GM12873 (cell line): ENCODE data around the gene LECT2.

ENCODE experiments used
- TF ChIP-seq, protein P1 (sequence below): IDR thresholded peaks from 2 replicates; pipeline ENCODE4 v1.5.1; 2012; ENCODE audit warnings: low read depth, mild to moderate bottlenecking, moderate library complexity, low read length, control low read depth; ENCODE audit not compliant: insufficient read depth; ENCODE audit errors: missing control alignments

Gene LECT2

DNA sequence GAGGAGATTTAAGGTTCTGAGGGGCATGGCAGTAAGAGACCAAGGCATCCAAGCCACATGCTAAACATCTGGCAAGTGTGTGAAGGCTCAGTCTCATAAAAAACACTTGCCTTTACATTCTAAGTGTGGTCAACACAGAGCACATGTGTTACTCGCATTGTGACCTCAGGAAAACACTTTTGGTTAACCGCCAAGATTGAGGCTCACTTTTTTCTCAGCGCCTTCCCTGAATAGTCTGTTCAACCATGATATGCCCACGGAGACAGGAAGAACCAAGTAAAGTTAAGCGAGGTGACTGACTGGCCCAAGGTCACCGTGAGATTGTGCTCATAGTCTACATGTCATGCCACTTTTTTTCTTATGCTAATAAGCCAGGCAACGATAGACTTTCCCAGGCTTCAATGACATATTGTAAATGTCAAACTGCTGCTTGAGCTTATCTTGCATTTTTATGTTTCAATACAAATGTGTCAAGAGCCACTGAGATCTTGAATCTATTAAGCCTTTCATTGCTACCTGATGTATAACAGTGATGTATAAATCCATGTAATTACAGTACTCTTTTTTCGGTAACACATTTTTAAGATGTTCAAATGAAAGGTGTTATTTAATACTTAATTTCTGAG lies 38.0 kb downstream of the LECT2 start:
- TF ChIP-seq, protein P1, sequence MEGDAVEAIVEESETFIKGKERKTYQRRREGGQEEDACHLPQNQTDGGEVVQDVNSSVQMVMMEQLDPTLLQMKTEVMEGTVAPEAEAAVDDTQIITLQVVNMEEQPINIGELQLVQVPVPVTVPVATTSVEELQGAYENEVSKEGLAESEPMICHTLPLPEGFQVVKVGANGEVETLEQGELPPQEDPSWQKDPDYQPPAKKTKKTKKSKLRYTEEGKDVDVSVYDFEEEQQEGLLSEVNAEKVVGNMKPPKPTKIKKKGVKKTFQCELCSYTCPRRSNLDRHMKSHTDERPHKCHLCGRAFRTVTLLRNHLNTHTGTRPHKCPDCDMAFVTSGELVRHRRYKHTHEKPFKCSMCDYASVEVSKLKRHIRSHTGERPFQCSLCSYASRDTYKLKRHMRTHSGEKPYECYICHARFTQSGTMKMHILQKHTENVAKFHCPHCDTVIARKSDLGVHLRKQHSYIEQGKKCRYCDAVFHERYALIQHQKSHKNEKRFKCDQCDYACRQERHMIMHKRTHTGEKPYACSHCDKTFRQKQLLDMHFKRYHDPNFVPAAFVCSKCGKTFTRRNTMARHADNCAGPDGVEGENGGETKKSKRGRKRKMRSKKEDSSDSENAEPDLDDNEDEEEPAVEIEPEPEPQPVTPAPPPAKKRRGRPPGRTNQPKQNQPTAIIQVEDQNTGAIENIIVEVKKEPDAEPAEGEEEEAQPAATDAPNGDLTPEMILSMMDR = no peak

DNA sequence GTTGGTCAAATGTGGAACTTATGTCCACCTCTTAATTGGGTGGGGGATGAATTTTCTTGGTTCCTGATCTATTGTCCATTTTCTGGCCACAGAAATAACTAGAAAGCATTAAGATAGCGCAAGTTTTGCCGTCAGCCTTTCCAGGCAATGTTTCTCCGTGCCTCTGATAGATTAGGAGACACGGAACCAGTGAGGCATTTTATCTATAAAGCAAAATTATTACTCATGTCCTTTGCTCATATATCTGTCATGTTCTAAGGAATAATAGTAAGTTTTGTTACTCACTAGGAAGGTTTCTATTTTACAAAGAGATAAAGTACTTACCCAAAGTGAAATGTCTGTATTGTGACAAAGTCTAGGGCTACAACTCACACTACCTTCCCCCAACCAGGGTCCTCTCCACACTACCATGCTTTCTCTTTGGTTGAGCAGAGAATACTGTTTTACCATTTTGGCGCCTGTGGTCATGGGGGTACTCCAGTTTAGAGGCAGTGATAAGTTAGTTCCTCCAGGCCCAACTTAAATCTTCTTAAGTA lies 39.2 kb downstream of the LECT2 start:
- TF ChIP-seq, protein P1 = no peak

DNA sequence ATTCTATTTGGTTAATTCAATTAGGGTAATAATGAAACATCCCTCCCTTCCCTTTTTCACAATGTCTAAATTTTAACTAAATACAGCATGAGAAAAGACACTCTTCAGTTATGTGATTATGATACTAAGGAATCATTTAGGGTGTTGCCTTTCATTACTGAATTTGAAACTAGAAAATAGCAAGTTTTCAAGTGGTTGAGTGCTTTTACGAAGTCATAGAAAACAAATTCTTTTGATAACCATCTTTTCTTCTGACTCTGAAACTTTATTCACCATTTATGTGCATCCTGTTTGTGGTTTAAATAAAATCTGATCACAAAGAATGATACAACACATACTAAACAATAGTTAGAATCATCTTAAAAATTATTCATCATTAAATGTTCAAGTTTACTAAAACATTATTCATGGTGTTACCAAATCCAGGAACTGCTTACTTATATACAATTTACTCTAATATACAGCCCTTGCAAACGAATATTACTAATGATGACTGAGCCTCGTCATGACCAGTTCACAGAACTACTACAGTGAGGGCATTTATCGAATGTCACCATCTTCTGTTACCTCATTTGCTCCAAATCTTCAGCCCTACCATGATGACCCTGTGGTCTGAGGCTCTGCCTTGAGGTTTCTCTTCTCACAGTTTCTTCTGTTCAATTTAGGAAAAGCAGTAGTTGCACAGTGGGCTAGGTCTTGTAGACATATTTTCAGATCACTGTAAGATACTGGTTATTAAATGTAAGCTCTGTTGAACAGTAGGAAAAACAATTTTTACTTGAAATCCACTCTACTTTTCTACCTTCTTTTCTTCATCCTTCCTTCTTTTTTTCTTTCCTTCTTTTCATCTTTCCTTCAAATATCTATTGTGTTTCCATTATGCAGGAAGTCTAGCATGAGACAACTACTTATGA lies 40.8 kb downstream of the LECT2 start:
- TF ChIP-seq, protein P1 = no peak

DNA sequence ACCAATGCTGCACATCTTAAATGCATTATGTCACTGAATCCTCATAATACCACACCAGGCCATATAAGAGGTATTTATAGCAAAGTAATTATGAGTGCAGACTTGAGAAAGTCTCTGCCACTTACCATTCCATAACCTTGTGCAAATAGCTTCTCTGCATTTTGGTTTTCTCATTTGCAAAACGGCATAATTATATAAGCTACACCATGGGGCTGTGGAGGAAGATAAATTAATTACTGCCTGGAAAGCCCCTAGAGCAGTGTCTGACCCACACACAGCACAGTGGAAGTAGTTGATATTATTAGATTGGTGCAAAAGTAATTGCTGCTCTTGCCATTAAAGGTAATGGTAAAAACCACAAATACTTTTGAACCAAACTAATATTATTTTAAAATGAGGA lies 49.6 kb downstream of the LECT2 start:
- TF ChIP-seq, protein P1 = no peak

DNA sequence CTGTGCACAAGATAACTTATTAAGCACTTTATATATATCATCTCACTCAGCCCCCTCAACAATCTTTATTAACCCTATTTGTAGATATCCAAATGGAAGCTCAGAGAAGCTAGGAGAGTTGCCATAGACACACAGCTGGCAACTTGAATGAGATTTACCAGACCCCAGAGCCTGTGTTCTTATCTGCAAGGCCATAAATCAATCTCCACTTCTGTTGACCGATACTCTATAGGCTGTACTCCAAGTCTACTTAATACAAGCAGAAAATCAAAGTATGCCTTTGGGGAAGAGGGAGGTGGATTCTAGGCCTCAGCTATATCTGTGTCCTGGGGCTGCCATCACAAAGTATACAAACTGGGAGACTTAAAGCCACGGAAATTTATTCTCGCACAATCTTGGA lies 53.1 kb downstream of the LECT2 start:
- TF ChIP-seq, protein P1 = no peak

DNA sequence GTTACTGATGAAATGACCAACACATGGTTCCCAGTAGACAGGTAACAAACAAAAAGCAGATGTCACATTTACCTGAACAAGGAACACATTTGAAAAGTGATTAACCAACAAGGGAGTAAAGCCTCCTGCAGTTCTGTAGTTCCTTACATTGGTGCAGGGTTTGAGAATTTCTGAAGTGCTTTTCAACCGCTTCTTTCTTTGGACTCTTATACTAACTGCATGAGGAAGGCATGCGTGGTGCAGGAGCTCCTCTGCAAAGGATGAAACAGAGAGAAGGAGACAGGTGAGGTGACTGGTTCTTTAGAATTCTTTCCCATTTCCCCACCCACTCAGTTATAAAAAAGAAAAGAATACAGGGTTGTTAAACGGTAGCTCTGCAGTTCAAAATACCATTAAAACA lies 54.5 kb downstream of the LECT2 start:
- TF ChIP-seq, protein P1 = no peak

DNA sequence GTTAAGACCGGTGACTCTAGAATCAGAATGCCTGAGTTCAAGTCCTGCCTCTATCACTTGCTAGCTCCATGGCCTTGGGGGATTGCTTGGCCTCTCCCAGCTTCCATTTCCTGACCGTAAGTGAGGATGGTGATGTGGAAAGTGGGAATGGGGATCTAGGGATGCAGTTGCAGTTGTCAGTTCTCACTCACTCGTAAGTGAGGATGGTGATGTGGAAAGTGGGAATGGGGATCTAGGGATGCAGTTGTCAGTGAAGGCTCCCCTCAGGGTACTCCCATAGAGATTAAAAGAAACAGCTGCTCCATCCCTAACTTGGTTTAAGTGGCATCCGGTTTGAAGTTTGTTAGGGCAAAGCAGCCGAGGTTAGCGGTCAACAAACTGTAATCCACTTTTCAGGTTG lies 56.1 kb downstream of the LECT2 start:
- TF ChIP-seq, protein P1 = no peak
